ENCODE results near the gene UBE2Z.

UBE2Z gene

DNA sequence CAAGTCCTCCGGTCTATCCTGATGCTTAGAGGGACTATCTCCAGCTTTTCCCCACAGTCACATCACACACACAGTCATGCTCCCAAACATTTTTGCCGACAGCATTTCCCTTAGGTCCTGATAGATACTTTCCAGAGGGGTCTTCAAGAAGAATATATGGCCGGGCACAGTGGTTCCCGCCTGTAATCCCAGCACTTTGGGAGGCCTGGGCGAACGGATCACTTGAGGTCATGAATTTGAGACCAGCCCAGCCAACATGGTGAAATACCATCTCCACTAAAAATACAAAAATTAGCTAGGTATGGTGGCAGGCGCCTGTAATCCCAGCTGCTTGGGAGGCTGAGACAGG lies 64.5 kb downstream of the UBE2Z start:
- Histone ChIP-seq H3K9ac (ENCODE audit: low read length) (no peak overlapping the region), H3K4me1 (ENCODE audit: control insufficient read depth, low read depth, low read length) (peaks cover 7% of the 10 kb centered on the region), H3K4me3 (ENCODE audit: low read length) (no peak overlapping the region), H3K36me3 (ENCODE audit: control insufficient read depth, low read depth, low read length) (no peaks in the 10 kb centered on the region), H3K27me3 (ENCODE audit: control insufficient read depth, insufficient read depth, low read length) (no peaks in the 10 kb centered on the region), H3K27ac (ENCODE audit: low read length) (no peak overlapping the region), H3K9me3 (ENCODE audit: control insufficient read depth, low read depth, low read length) (no peaks in the 10 kb centered on the region)

DNA sequence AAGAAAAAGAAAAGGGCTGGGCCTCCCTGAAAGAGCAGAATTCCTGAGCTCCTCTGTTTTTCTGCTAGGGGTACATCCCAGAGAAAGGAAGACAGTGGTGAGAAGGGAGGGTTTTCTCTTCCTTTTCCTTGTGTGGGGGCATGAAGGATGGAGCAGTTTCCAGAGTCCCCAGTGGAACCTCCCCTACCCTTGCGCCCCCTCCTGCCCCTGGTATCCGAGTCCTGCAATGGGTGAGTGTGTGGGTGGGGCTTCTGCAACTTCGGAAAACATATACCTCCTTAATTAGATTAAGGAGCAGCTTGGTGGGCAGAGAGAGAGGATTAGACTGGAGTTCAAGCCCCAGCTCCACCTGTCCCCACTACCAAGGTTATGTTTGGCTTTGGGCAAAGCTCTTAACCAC lies 65.6 kb downstream of the UBE2Z start:
- Histone ChIP-seq H3K9ac (ENCODE audit: low read length) (no peak overlapping the region), H3K27me3 (ENCODE audit: control insufficient read depth, insufficient read depth, low read length) (no peaks in the 10 kb centered on the region), H3K27ac (ENCODE audit: low read length) (no peak overlapping the region), H3K36me3 (ENCODE audit: control insufficient read depth, low read depth, low read length) (no peaks in the 10 kb centered on the region), H3K4me3 (ENCODE audit: low read length) (no peak overlapping the region), H3K9me3 (ENCODE audit: control insufficient read depth, low read depth, low read length) (no peaks in the 10 kb centered on the region), H3K4me1 (ENCODE audit: control insufficient read depth, low read depth, low read length) (peaks cover 7% of the 10 kb centered on the region)
